Heart left ventricle (tissue), 13 donors: ENCODE measurements around the gene NEDD8.

Experiments
- CTCF ChIP-seq, 12 donors: fragments of 200-600 bp; sonication (generic) in 4 of 12; IDR thresholded peaks; one replicate each; pipeline versions ENCODE4 v1.5.0 to v1.8.0; 2018 to 2022; ENCODE audit warnings: antibody characterized with exemption in 12 of 12, mild to moderate bottlenecking in 5 of 12
- POLR2A ChIP-seq, 2 donors: fragments of 450-650 bp; IDR thresholded peaks; one replicate each; pipeline ENCODE4 v1.6.1; 2017; ENCODE audit warnings: antibody characterized with exemption in 2 of 2, mild to moderate bottlenecking in 2 of 2, moderate library complexity in 2 of 2
- donor health status: ischemic (EF 13 %, LVEDD 7.1; RV severe dilation, severe dysfunction).
- donor health status: DM: no; HTN: yes; CAD: no.
- donor health status: DM: no; HTN: no; CAD: no.
- donor health status: ischemic (EF 25% LVEDD 6.9; RV normal size, moderate dysfunction).
- donor health status: ischemic (EF 25% LVEDD 5.7; RV mildly dilated, moderate dysfunction).
- donor health status: ischemic (EF 35%, LVEDD 5.7; RV mildly dilated, moderate dysfunction).
- donor health status: nonischemic (EF 11% LVEDD 7.7; RV severe dilation, severe dysfunction).
- donor health status: DM: yes; HTN: yes; CAD: no.
- donor health status: PGD.
- donor health status: ischemic (EF 29% LVEDD 5.4; RV normal size, mild dysfunction).
- donor health status: nonischemic (EF 23%, LVEDD 6.1; RV moderate dilation, normal function).

- TF ChIP-seq CTCF (IDR thresholded peaks at IDR 0.05), result no peak
- TF ChIP-seq POLR2A (IDR thresholded peaks at IDR 0.05), result no peak
These were observed 39.2 kb downstream of the NEDD8 start for GRCh38 chr14:24192933-24193332.
